Measurements from ENCODE around the gene HNF4A. TPM values are rescaled to one million over a fixed set of nuclear protein-coding genes. Genes with fewer than 3 reads are reported as not detected.

The HNF4A gene
- total RNA-seq, 1 donor from 2014 or later: 4.9 TPM

DNA sequence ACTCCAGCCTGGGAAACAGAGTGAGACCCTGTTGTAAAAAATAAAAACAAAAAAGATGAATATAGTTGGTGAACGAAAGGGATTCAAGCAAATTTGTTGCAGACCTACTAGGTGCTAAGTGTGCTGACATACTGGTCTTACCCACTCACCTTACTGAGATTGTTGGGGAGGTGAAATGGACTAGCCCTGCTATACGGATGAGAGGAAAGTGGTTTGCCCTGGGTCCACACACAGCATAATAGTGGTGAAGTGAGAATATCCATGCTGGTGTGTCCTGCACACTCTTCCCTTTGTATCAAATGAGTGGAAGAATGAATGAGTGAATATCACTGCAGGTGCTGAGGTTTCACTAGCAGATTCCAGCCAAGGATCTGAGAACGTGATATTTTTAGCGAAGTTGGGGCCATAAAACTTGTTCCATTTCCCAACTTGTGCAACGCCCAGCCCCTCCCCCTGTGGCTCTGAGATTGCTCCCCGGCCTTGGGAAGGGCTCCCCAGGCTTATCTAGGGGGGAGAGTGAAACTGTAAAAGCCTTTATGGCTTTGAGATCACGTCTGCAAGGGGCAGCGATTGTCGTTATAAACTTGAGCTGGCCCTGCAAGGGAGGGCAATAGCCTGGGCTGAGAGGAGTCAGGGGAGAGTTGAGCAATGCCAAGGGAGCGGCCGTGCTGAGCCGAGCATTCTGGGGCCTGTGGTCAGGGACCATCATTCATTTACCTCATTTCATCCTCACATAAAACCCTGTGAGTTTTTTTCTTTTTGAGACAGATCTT is 87.0 kb downstream of the HNF4A start:
- DNase-seq (ENCODE audit: low read depth): peak; percentile 79

GRCh38 chr20:44445742-44446710 is 90.5 kb downstream of the HNF4A start:
- no peak for DNase-seq (ENCODE audit: low read depth)

DNA sequence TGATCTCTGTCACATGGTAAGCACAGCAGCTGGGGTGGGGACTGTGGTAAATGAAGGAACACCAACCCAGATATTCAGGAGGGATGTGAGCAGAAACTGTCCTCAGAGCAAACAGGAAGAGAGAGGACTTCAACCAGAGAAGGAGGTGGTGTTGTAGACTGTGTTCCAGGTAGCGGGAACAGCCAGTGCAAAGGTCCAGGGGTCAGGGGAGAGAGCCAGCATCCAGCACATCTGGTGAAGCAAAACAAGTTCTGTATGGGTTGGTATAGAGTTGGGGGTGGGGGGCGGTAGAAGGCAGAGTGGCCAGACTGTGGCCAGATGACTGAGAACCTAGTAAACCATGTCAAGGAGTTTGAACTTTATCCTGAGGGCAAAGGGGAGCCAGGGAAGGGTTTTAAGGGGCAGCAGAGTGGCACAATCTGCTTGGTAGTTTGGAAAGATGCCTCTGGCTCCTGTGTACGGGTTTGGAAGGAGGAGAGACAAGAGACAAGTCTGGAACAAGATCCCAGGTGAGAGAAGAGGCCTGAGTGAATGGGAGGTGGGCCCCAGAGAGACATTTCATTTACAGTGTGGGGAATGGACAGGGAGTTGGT is 92.4 kb downstream of the HNF4A start:
- no peak for DNase-seq (ENCODE audit: low read depth)

DNA sequence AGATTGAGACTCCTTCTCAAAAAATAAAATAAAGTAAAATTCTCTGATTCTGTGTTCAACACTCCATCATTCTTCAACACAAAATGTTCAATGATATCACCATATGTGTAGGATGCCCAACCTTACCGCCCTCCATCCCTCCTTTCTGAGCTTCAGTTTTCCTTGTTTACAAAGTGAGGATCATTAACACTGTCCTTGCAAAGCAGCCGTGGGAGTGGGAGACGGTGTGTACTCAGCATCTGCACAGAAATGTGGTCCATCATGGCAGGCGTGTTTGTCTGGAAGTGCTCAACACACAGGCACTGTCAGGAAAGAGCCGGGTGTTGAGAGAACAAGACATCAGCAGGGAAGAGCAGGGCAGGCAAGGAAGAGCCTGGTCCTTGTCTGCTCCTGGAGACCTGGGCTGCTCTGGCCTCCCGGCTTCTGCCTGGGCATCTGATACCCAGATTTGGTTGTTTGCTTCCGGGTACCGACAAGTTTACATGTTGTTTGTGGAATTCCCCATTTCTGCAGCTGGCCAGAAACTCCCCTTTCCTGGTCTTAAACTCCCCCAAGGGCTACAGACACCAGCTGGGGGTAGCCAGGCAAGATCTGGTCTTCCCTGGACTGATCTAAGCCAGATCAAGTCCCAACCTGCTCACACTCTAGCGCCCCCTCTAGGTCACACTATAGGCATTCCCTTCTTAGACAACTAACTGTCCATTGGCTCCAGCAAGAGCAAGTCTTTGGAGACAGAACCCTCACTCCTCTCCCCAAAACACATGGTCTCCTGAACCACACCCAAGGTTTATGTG is 93.5 kb downstream of the HNF4A start:
- no peak for DNase-seq (ENCODE audit: low read depth)

DNA sequence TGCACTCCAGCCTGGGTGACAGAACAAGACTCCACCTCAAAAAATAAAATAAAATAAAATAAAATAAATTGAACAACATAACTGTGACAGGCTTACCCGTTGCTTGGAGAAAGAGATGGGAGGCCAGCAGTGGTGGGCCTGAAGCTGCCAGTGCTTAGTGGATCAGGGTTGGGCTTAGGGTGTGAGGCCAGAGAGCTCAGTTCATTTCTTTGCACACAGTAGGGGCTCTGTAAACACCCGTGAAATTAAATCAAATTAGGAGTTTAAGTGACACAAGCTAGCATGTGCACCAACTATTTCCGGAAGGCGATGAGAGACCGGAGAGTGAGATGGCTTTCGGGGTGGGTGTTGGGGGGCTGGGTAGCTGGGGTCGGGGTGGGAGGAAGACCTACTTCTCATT is 94.4 kb downstream of the HNF4A start:
- no peak for DNase-seq (ENCODE audit: low read depth)

DNA sequence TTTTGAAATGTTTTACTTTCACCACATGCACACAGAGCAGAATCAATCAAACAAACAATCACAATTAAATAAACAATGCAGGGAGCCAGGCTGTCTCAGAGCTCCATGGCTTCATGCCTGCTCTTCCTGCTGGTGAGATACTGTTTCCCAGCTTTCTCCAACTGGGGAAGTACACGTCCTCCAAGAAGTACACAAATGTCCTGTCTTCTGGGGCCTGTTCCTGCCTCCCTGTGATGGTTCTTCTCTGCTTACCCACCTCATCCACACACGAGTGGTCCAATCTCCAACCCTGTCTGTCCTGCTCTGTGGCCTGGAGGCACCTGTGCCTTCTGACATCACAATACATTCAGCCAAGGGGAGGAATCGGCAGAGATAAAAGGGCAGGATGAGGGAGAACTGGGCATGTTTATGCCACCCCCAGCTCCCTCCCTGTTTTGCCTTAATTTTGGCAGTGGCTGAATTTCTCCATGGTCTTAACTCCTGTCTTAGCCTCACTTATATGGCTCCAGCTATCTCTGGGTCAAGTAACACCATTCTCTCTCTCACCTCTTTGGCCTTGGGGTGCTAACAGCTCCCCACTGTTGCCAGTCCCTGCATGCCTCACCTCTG is 94.9 kb downstream of the HNF4A start:
- DNase-seq (ENCODE audit: low read depth): no peak

DNA sequence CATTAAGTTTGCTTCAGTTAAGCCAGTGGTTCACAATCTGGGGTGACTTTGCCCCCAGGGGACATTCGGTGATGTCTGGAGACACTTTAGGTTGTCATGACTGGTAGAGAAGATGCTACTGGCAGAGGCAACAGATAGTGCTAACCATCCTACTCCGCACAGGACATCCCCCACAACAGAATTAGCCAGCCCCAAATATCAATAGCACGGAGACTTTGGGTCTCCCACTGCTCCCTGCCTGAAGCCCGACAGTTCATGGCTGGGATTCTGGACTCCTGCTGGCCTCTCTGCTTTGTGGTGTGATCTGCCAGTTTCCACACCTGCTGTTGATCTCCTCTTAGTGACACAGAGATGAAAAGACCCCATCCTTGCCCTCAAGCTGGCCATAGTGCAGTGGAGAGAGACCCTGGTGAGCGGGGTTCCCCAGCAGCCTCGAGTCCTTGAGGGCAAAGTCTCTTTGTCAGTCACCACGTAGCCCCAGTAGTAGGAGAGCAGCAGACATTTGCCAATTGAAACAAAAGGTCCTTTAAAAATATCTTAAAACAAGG is 95.5 kb downstream of the HNF4A start:
- DNase-seq (ENCODE audit: low read depth): no peak

GRCh38 chr20:44454306-44454963 is 98.9 kb downstream of the HNF4A start:
- DNase-seq (ENCODE audit: low read depth): peak; percentile 66

- DNase-seq (ENCODE audit: low read depth): no peak
These were observed 99.6 kb downstream of the HNF4A start for GRCh38 chr20:44455126-44455525.

GRCh38 chr20:44456611-44457010 is 101.1 kb downstream of the HNF4A start:
- DNase-seq (ENCODE audit: low read depth): no peak

DNA sequence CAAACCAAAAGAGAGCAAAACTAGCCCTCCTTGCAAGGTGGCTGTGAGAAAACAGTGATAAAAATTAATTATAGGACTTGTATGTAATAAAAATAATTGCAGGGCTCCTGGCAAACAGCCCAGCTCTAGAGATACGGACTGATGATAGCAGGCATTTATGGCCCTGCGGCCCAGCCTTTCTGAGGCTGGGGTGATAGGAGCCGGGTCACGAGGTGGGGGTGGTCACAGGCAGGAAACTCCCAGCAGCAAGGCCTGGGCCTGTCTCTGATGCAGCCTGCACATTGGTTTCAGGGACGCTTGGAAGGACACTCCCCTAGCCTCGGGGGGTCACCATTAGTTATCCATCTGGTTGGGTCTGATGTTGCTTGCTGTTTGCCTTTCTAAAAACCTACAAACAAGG is 101.5 kb downstream of the HNF4A start:
- DNase-seq (ENCODE audit: low read depth): no peak

DNA sequence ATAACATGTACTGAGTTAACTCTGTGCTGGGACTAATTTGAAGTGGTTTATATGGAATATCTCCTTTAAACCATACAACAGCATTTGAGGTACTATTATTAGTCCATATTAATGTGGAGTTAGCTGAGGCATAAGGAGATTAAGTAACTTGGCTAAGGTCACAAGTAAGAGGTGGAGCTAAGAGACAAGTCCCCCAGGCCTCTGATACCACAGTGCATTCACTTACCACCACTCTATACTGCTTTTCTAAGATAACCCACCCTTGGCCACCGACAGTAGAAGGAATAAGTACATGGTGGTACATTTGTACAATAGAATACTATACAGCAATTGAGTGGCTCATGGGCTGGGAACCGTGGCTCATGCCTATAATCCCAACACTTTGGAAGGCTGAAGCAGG is 103.8 kb downstream of the HNF4A start:
- no peak for DNase-seq (ENCODE audit: low read depth)

DNA sequence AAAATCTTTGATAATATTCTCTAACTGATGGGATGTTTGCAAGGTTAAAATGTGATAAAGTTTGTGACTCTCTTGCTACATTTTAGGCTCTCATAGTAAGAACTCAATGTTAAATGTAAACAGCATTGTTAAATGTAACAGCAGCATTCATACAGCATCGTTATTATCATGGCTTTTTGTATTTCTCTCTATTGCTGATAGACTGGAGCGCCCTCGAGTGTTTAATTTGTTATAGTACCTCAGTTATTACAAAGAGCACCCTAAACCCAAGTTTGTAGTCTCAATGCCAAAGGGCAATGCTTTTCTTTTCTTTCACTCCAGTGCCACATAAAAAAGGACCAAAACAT is 105.3 kb downstream of the HNF4A start:
- DNase-seq (ENCODE audit: low read depth): peak; percentile 41

GRCh38 chr20:44461142-44461802 is 105.8 kb downstream of the HNF4A start:
- no peak for DNase-seq (ENCODE audit: low read depth)

GRCh38 chr20:44461803-44462174 is 106.3 kb downstream of the HNF4A start:
- DNase-seq (ENCODE audit: low read depth): no peak

DNA sequence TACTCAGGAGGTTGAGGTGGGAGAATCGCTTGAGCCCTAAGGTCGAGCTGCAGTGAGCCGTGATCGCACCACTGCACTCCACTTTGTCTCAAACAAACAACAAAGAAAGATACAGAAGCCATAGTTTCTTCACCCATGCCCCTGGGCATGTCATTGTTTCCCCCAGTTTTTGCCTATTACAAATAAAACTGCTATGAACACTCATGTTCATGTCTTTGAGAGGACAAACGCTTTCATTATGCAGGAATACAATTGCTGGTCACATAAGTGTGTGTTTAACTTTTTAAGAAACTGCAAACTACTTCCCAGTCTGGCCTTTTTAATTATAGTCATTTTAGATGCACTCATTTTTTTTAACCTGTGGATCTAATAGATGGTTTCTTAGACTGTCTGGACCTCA is 108.0 kb downstream of the HNF4A start:
- no peak for DNase-seq (ENCODE audit: low read depth)

GRCh38 chr20:44464514-44464913 is 109.0 kb downstream of the HNF4A start:
- DNase-seq (ENCODE audit: low read depth): no peak

- peak; percentile 59 for DNase-seq (ENCODE audit: low read depth)
These were observed 109.6 kb downstream of the HNF4A start for GRCh38 chr20:44465001-44465560.

- DNase-seq (ENCODE audit: low read depth): peak; percentile 80
These were observed 111.9 kb downstream of the HNF4A start for GRCh38 chr20:44467289-44467883.

All from renal cortical epithelial cell (primary cell).